Tibial nerve (tissue), 4 donors: ENCODE results near the gene CMPK2.

ENCODE experiments used
- EP300 ChIP-seq, 2 donors: sonication (generic); formaldehyde crosslinking; IDR thresholded peaks; one replicate each; pipeline ENCODE4 v1.6.1; 2017; ENCODE audit warnings: antibody characterized with exemption in 2 of 2, mild to moderate bottlenecking in 1 of 2
- POLR2A ChIP-seq, 2 donors: fragments of 450-650 bp; IDR thresholded peaks; one replicate each; pipeline ENCODE4 v1.6.1; 2017; ENCODE audit warnings: antibody characterized with exemption in 2 of 2, mild to moderate bottlenecking in 2 of 2, moderate library complexity in 2 of 2
- TF ChIP-seq, protein P1 (sequence below), 5 experiments: fragments of 200-600 bp in 3 of 5; fragments of 450-650 bp in 2 of 5; sonication (generic) in 3 of 5; IDR thresholded peaks; one replicate each; pipeline ENCODE4 v1.5.1; 2016 to 2019; ENCODE audit warnings: antibody characterized with exemption in 5 of 5, mild to moderate bottlenecking in 3 of 5, moderate library complexity in 2 of 5

DNA sequence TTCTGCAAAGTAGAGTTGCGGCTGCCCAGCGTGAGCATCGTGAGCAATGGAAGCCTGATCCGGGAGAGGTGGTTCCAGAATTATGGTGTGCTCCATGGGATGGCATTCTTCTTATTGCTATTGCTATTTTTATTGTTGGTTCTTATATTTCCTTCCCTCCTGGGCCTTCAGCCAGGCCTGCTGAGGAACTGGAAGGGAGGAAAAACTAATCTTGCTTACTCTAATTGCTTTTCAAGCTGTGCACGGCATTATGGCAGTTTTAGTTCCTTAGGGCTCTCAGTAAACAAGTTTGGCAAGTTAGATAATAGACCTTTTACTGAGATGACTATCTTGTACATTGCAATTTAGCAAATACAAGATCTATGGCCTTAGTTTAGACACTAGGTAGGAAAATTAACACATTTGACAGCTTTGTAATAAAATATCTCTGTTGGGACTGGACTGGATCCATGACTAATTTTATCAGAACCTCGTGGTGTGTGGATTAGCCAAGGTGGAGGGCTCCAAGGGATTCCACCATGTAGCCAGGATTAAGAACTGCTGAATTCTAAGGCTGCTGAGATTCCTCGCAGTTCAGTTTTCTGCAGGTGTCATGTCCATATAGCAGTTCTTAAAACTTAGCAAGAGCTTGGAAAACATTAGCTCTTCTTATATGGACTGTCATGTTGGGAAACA lies 17.9 kb upstream of the CMPK2 start:
- TF ChIP-seq, protein P1, sequence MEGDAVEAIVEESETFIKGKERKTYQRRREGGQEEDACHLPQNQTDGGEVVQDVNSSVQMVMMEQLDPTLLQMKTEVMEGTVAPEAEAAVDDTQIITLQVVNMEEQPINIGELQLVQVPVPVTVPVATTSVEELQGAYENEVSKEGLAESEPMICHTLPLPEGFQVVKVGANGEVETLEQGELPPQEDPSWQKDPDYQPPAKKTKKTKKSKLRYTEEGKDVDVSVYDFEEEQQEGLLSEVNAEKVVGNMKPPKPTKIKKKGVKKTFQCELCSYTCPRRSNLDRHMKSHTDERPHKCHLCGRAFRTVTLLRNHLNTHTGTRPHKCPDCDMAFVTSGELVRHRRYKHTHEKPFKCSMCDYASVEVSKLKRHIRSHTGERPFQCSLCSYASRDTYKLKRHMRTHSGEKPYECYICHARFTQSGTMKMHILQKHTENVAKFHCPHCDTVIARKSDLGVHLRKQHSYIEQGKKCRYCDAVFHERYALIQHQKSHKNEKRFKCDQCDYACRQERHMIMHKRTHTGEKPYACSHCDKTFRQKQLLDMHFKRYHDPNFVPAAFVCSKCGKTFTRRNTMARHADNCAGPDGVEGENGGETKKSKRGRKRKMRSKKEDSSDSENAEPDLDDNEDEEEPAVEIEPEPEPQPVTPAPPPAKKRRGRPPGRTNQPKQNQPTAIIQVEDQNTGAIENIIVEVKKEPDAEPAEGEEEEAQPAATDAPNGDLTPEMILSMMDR (IDR thresholded peaks at IDR 0.05) = no peak
- TF ChIP-seq POLR2A (IDR thresholded peaks at IDR 0.05) = no peak
- peak in 1 of 2 donors; percentile 10 for TF ChIP-seq EP300 (IDR thresholded peaks at IDR 0.05)
